Stimulated activated CD8-positive, alpha-beta memory T cell treated with anti-CD3 and anti-CD28 coated beads, Interleukin-4, amount 100 ng/mL, for 48 hours (primary cell): Measurements from ENCODE around the gene ITGB8.

Experiments
- DNase-seq: peaks from one replicate; pipeline ENCODE4 v3.0.0-alpha.2; 2020

ITGB8 gene

GRCh38 chr7:20310963-20311742, 19.5 kb upstream of the ITGB8 start:
- DNase-seq = no peak

GRCh38 chr7:20311743-20312042, 19.0 kb upstream of the ITGB8 start:
- no peak for DNase-seq

GRCh38 chr7:20312562-20312961, 18.1 kb upstream of the ITGB8 start:
- no peak for DNase-seq

DNA sequence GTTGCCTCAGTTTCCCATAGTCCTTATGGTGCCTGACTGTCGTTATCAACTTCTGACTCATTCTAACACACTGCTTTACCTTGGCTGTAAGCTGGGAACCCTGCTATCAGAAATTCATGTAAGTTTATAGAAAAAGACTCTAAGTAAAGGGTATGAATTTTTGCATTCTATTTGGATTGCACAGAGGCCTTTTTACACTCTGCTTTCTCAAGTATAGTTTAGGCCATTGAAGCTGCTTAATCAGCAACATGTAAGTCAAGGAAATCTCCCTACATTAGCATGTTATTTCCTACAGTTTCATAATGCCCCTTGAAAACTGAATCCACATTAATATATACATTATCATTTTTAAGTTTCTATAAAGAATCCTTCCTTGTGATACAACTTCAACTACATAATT, 17.1 kb upstream of the ITGB8 start:
- no peak for DNase-seq

DNA sequence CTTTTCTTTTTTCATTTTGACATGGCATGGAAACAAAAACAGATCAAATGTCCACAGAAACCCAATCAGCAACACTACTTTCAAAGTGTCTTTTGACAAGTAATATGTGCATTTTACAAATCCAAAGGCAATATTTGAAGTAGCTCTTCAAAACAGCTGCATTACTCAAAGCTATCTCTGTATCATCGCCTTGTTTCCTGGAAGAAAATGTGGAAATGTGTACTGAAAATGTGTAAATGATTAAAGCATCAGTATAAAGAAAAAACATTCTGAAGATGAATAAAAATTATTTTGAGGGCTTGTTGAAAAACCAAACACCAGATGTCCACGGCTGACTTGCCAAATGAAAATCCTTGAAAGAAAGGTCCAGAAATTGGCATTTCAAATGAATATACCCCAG, 16.5 kb upstream of the ITGB8 start:
- no peak for DNase-seq

GRCh38 chr7:20316706-20317105, 14.0 kb upstream of the ITGB8 start:
- DNase-seq = no peak

DNA sequence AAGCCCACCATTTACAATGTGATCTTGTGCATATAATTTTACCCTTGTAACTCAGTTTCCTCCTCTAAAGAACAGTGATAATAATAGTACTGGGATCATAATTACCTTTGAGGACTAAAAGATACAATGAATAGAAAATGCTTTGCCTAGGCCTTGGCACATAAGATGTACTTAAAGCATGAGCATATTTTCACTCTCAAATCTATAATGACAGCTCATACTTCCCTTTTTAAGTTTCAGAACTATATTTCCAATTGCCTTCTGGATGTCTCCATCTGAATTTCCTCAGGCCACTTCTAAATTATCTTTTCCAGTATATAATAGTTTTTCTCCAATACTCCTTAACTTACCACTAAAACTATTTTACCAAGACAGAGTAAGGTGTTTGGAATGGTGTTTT, 13.3 kb upstream of the ITGB8 start:
- DNase-seq = no peak

GRCh38 chr7:20318933-20319332, 11.8 kb upstream of the ITGB8 start:
- no peak for DNase-seq

DNA sequence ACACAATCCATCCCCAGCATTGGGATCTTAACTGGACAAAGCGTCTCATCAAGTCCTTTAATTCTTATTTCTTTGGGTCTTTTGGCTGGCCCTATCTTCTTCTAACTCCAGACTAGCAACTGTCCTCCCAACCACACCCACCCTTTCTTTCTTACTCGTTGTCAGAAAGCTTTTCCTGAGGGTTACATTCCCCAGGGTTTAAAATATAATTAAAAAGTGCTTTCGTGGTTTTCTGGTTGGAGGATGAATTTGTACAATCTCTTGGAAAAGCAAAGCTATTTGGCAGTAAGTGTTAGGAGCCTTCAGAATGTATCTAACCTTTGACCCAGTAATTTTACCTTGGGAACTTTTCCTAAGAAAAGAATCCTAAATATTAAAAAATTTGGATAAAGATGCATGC, 10.4 kb upstream of the ITGB8 start:
- no peak for DNase-seq

- DNase-seq = no peak
Measured at GRCh38 chr7:20320786-20321185, 9.9 kb upstream of the ITGB8 start.

DNA sequence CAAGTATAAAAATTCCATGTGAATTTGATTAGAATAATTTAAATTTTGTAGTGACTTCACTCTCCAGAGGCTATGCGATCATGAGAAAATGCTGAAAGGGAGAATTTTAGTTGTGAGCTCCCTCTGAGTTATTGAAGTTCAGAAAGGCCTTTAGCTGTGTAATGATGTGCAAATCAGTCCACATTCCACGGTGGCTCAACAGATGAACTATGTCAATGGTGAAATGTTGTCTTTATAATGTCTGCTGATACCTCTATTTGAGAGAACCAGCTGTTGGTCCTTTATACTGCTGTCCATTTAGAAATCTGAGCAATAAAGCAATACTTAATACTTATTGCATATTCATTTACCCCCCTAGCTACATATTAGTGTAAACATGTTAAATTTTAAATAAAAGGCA, 7.1 kb upstream of the ITGB8 start:
- no peak for DNase-seq

GRCh38 chr7:20326342-20326741, 4.4 kb upstream of the ITGB8 start:
- no peak for DNase-seq

- no peak for DNase-seq
Measured at GRCh38 chr7:20327055-20327454, 3.6 kb upstream of the ITGB8 start.

DNA sequence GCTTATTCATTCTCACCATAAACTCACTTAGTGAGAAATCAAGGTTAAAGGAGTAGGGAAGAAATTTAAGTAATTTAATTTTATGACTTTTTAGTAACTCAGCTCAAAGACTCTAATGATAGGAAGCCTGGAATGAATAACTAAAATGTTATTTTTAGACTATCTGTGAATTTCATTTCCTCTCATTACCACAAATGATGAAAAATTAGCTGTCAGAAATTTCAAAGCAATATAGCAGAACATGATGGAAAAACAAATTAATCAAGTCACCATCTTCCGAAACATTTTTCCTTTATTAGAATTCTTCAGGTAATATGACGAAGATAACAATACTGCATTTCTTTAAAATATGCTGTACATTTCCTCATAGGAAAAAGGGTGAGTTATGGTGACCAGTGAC, 2.7 kb upstream of the ITGB8 start:
- DNase-seq = no peak

DNA sequence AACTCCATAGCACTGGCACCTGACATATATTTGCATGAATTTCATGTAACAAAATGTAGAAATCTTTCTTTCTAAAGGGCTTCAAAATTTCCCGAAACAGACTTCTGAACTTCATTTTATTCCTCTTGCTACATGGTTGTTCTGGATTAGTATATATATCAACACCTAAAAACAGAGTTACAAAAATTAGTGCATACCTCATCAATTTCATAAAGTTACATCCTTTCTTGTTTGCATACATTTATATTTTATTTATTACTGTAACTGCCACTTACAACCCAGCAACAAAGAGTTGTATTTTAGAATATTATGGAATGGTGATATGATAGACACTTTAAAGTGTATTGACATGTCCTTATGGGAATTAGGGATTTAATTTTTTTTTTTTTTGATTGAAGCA, 2.0 kb upstream of the ITGB8 start:
- DNase-seq = no peak

DNA sequence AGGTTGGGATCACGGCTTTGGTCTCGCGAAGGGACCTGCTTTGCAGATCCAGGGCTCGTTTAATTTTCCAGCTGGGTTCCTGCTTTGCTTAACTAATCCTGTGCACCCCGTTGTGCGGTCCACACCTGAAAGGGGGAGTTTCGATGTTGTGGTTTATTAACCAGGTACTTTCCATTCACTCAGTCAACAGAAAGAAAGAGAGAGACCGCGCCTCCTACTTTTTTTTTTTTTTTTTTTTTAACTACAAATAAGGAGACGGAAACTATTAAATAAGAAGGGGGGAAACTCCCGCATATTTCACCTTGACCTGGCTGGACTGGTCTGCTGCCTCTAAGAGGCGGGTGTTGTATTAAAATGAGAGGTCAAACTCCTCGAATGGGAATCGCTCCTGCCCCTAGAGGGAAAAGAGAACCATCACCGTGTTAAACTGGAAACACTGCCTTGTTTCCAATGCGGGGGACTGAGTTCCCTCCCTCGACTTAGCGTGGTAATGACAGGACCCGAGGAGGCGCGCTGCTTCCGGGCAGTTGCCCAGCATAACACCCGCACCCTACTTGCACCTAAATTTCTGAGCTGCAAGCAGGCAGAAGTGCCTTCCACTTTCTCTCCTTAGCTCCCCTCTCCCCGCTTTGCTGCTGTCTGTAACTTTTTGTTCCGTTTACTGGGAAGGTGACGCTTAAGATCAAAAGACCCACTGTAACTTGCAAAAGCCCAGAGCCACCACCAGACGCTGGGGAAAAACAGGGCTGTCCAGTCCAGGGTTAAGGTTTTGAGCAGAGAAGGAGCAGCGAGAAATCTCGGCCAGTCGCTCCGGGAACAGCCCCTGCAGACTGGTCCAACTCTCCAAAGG, 1.1 kb upstream of the ITGB8 start:
- DNase-seq = peak; percentile 28

GRCh38 chr7:20330928-20331909, 519 bp downstream of the ITGB8 start:
- DNase-seq = peak; percentile 57

GRCh38 chr7:20331910-20332813, 1.5 kb downstream of the ITGB8 start:
- DNase-seq = no peak

DNA sequence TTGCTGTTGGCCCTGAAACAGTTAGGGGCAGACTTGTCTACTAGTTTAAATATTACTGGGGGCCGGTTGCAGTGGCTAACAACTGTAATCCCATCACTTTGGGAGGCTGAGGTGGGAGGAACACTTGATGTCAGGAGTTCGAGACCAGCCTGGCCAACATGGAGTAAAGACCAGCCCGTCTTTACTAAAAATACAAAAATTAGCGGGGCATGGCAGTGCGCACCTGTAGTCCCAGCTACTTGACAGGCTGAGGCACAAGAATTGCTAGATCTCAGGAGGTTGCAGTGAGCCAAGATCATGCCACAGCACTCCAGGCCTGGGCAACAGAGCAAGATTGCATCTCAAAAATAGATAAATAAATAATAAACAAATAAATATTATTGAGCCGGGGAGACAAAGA, 7.6 kb downstream of the ITGB8 start:
- no peak for DNase-seq

DNA sequence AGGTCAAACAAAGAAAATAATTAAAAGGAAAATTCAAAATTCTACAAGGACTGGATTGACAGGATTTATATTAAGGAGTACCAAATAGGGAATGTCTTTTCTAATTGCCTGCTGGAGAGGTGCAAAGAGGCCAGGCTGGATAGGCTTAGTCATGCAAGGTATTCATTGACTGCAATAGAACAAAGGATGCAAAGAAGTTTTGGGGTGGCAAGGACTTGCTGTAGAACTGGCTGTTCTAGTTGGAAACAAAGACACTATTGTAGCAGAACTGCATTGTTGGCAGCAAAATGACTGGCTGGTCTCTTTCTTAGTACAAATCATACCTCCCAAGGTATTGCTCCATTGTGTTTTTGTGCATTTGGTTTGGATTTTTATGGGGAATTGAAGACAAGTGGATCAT, 10.1 kb downstream of the ITGB8 start:
- DNase-seq = no peak

GRCh38 chr7:20343205-20343604, 12.5 kb downstream of the ITGB8 start:
- DNase-seq = no peak

DNA sequence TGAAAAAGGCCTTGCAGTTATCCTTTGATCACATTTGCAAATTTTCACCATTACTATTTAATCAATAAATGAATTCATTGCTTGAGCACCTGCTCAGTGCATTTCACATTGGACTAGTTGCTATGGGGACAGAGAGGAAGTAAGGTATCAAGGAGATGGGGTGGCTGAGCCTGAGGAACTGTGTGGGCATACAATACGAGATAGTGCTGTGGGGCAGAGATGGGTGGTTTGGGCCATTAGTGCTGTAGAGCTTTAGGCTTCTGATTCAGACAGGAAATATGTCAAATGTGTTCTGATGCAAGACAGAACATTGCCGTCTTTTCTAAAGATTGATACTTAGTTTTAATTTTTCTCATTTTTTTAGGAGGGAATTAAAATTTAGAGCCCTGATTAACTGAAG, 13.2 kb downstream of the ITGB8 start:
- no peak for DNase-seq
